Measurements from ENCODE around the gene SEPTIN8. TPM values are rescaled to one million over a fixed set of nuclear protein-coding genes. Genes with fewer than 3 reads are reported as not detected.

SEPTIN8 gene
- total and polyA plus RNA-seq, 2 donors (not counting 3 experiments of a cell fraction or from before 2014, with no cell fraction given), result 56.6 to 82.1 TPM

DNA sequence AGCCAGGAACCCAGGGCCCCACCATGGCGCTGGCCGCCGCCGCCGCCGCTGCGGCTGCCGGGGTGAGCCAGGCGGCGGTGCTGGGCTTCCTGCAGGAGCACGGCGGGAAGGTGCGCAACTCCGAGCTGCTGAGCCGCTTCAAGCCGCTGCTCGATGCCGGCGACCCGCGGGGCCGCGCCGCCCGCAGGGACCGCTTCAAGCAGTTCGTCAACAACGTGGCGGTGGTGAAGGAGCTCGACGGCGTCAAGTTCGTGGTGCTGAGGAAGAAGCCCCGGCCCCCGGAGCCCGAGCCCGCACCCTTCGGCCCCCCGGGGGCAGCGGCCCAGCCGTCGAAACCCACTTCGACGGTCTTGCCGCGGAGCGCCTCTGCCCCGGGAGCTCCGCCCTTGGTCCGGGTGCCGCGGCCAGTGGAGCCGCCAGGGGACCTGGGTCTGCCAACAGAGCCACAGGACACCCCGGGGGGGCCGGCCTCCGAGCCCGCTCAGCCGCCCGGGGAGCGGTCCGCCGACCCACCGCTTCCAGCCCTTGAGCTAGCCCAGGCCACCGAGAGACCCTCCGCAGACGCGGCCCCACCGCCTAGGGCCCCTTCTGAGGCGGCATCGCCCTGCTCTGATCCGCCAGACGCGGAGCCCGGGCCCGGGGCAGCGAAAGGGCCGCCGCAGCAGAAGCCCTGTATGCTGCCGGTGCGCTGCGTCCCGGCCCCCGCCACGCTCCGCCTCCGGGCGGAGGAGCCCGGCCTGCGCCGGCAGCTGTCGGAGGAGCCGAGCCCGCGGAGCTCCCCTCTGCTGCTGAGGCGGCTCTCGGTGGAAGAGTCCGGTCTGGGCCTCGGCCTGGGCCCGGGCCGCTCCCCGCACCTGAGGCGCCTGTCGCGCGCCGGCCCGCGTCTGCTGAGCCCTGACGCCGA is 36.8 kb upstream of the SEPTIN8 start:
- ChIA-PET CTCF (interaction anchor here (0.7 to 2.6 kb wide), 12 partner anchors 12 to 313 kb away, joined by 3 to 14 read pairs (median 4); partner anchors contain the start of genes CCNI2 and SHROOM1), POLR2A (interaction anchor here (0.7 kb wide), 2 partner anchors 32 to 347 kb away, joined by 4 to 6 read pairs; no protein-coding TSS in a partner anchor)
- Histone ChIP-seq H3K79me2 (ENCODE audit: control insufficient read depth, insufficient read depth, low read length) (no peaks in the 10 kb centered on the region), H3K27ac (ENCODE audit: insufficient read depth, low read depth, low read length) (no peak overlapping the region), H3K4me3 (replicated peaks in 1 of 3; ENCODE audit: insufficient read depth in 1 of 3, low read depth in 1 of 3, low read length in 3 of 3) (peak overlapping the region in 2 of 3 experiments; percentile 9 to 11), H3K27me3 (ENCODE audit: control insufficient read depth in 2 of 2, insufficient read depth in 2 of 2, low read length in 2 of 2) (peaks cover 19 to 33% of the 10 kb centered on the region in 2 experiments), H4K20me1 (replicated peaks; ENCODE audit: control insufficient read depth, extremely low read depth, insufficient read depth, low read length) (no peaks in the 10 kb centered on the region), H3K9me3 (replicated peaks; ENCODE audit: control insufficient read depth, insufficient read depth, low read length) (no peaks in the 10 kb centered on the region), H3K4me2 (ENCODE audit: insufficient read depth, low read length) (peak overlapping the region; percentile 29), H3K9ac (replicated peaks; ENCODE audit: extremely low read depth, insufficient read depth, low read length) (no peak overlapping the region), H3K9me1 (replicated peaks; ENCODE audit: control insufficient read depth, extremely low read depth, insufficient read depth, low read length) (no peaks in the 10 kb centered on the region), H2AFZ (ENCODE audit: low read depth, low read length) (peak overlapping the region; percentile 76), H3K36me3 (ENCODE audit: control insufficient read depth in 2 of 2, extremely low read depth in 1 of 2, insufficient read depth in 2 of 2, low read length in 2 of 2) (no peaks in the 10 kb centered on the region), H3K4me1 (ENCODE audit: control insufficient read depth, extremely low read depth, insufficient read depth, low read length) (no peaks in the 10 kb centered on the region)
- FAIRE-seq (no peak), DNase-seq (ENCODE audit: low read depth, low spot score) (peak; percentile 21)
- BruUV-seq (replicated peaks), result no TSS peak
- dilution Hi-C loops (cut with MboI; ENCODE audit: extremely low pct_ligation_motif_present, low sequenced_read_pairs) (no loop called here), intact Hi-C loops (cut with micrococcal nuclease) (loop anchor here (1.0 kb wide), 1 partner anchor 32 kb away; no protein-coding TSS in a partner anchor)
- TF ChIP-seq EZH2 (IDR thresholded peaks at IDR 0.05; ENCODE audit: borderline replicate concordance, low read depth, low read length, severe bottlenecking), result peak; percentile 94
- TF ChIP-seq MYC (IDR thresholded peaks at IDR 0.05; ENCODE audit: low read depth, low read length), result no peak
- TF ChIP-seq, protein P1, sequence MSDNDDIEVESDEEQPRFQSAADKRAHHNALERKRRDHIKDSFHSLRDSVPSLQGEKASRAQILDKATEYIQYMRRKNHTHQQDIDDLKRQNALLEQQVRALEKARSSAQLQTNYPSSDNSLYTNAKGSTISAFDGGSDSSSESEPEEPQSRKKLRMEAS (IDR thresholded peaks at IDR 0.05; ENCODE audit: insufficient read depth, insufficient read length), result no peak
- no peak for TF ChIP-seq FOS (IDR thresholded peaks at IDR 0.05; ENCODE audit: borderline replicate concordance, insufficient read depth, low read length)
- TF ChIP-seq, protein P2, sequence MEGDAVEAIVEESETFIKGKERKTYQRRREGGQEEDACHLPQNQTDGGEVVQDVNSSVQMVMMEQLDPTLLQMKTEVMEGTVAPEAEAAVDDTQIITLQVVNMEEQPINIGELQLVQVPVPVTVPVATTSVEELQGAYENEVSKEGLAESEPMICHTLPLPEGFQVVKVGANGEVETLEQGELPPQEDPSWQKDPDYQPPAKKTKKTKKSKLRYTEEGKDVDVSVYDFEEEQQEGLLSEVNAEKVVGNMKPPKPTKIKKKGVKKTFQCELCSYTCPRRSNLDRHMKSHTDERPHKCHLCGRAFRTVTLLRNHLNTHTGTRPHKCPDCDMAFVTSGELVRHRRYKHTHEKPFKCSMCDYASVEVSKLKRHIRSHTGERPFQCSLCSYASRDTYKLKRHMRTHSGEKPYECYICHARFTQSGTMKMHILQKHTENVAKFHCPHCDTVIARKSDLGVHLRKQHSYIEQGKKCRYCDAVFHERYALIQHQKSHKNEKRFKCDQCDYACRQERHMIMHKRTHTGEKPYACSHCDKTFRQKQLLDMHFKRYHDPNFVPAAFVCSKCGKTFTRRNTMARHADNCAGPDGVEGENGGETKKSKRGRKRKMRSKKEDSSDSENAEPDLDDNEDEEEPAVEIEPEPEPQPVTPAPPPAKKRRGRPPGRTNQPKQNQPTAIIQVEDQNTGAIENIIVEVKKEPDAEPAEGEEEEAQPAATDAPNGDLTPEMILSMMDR (IDR thresholded peaks at IDR 0.05; ENCODE audit: extremely low read depth in 1 of 2, insufficient read depth in 1 of 2, low read depth in 1 of 2, low read length in 2 of 2), result no peak

Measured in endothelial cell of umbilical vein (primary cell).